Trophoblast cell (in vitro differentiated cells and primary cell): ENCODE measurements around the gene MSANTD3.

Experiments
- DNase-seq, 2 donors: peaks; one replicate each; pipeline ENCODE4 v3.0.0-alpha.2; 2016
- H2AFZ ChIP-seq: 2 replicates; pipeline ENCODE4 v1.6.1; 2013; ENCODE audit warnings: low read length, moderate library complexity, mild to moderate bottlenecking; ENCODE audit not compliant: insufficient read depth, poor library complexity
- H2AK5ac ChIP-seq: 2 replicates; pipeline ENCODE4 v1.6.1; 2013; ENCODE audit warnings: mild to moderate bottlenecking, low read length
- H2BK120ac ChIP-seq: 2 replicates; pipeline ENCODE4 v1.6.1; 2013; ENCODE audit warnings: low read length, mild to moderate bottlenecking, moderate library complexity; ENCODE audit not compliant: insufficient read depth, poor library complexity
- H2BK12ac ChIP-seq: 2 replicates; pipeline ENCODE4 v1.6.1; 2013; ENCODE audit warnings: mild to moderate bottlenecking, low read length, moderate library complexity
- H2BK5ac ChIP-seq: 2 replicates; pipeline ENCODE4 v1.6.1; 2013; ENCODE audit warnings: low read length, low read depth, moderate library complexity, mild to moderate bottlenecking; ENCODE audit not compliant: poor library complexity
- H3K14ac ChIP-seq: 2 replicates; pipeline ENCODE4 v1.6.1; 2013; ENCODE audit warnings: mild to moderate bottlenecking, low read length
- H3K18ac ChIP-seq: 2 replicates; pipeline ENCODE4 v1.6.1; 2013; ENCODE audit warnings: mild to moderate bottlenecking, low read length
- H3K23ac ChIP-seq: 2 replicates; pipeline ENCODE4 v1.6.1; 2013; ENCODE audit warnings: low read length
- H3K27ac ChIP-seq: 2 replicates; pipeline ENCODE4 v1.5.1; 2013; ENCODE audit warnings: low read depth, mild to moderate bottlenecking, inconsistent platforms, low read length, moderate library complexity
- H3K27me3 ChIP-seq: 2 replicates; pipeline ENCODE4 v1.6.1; 2013; ENCODE audit warnings: inconsistent platforms, mild to moderate bottlenecking, low read length, moderate library complexity; ENCODE audit not compliant: insufficient read depth
- H3K36me3 ChIP-seq, 2 experiments: 1 replicate in 1 of 2; 2 replicates in 1 of 2; pipeline ENCODE4 v1.6.1; 2013; ENCODE audit warnings: low read length in 2 of 2, mild to moderate bottlenecking in 2 of 2, moderate library complexity in 1 of 2; ENCODE audit not compliant: insufficient read depth in 2 of 2, control insufficient read depth in 1 of 2
- H3K4ac ChIP-seq: 2 replicates; pipeline ENCODE4 v1.6.1; 2013; ENCODE audit warnings: low read depth, mild to moderate bottlenecking, low read length, moderate library complexity
- H3K4me1 ChIP-seq, 2 experiments: 1 replicate in 1 of 2; 2 replicates in 1 of 2; pipeline ENCODE4 v1.6.1; 2013; ENCODE audit warnings: low read length in 2 of 2, mild to moderate bottlenecking in 2 of 2, moderate library complexity in 1 of 2; ENCODE audit not compliant: insufficient read depth in 2 of 2, control insufficient read depth in 1 of 2
- H3K4me2 ChIP-seq: 2 replicates; pipeline ENCODE4 v1.6.1; 2013; ENCODE audit warnings: inconsistent platforms, mild to moderate bottlenecking, low read length, moderate library complexity
- H3K4me3 ChIP-seq: 2 replicates; pipeline ENCODE4 v1.5.1; 2013; ENCODE audit warnings: mild to moderate bottlenecking, low read depth, low read length, inconsistent platforms
- H3K79me1 ChIP-seq: one replicate; pipeline ENCODE4 v1.6.1; 2013; ENCODE audit warnings: low read length
- H3K79me2 ChIP-seq: 2 replicates; pipeline ENCODE4 v1.6.1; 2013; ENCODE audit warnings: low read length, mild to moderate bottlenecking; ENCODE audit not compliant: control insufficient read depth, insufficient read depth, poor library complexity
- H3K9ac ChIP-seq: 2 replicates; pipeline ENCODE4 v1.6.1; 2013; ENCODE audit warnings: mild to moderate bottlenecking, low read length
- H3K9me3 ChIP-seq: 2 replicates; pipeline ENCODE4 v1.6.1; 2013; ENCODE audit warnings: low read depth, mild to moderate bottlenecking, control low read depth, inconsistent platforms, low read length; ENCODE audit not compliant: insufficient read depth
- H4K12ac ChIP-seq: 2 replicates; pipeline ENCODE4 v1.6.1; 2013; ENCODE audit warnings: low read depth, mild to moderate bottlenecking, low read length, moderate library complexity
- H4K8ac ChIP-seq: 2 replicates; pipeline ENCODE4 v1.6.1; 2013; ENCODE audit warnings: low read depth, mild to moderate bottlenecking, low read length, moderate library complexity
- H4K91ac ChIP-seq: one replicate; pipeline ENCODE4 v1.6.1; 2013; ENCODE audit warnings: low read depth, mild to moderate bottlenecking, low read length, moderate library complexity
- whole genome bisulfite sequencing: extraction: QIAGEN DNeasy Blood & Tissue Kit; methylation state at CpG from one replicate; pipeline ENCODE4 v1.1.7; 2013; ENCODE audit warnings: missing lambda C conversion rate; ENCODE audit not compliant: insufficient read length, insufficient coverage; ENCODE audit errors: extremely low coverage; 5-methylcytosine and 5-hydroxymethylcytosine counted together

The MSANTD3 gene

DNA sequence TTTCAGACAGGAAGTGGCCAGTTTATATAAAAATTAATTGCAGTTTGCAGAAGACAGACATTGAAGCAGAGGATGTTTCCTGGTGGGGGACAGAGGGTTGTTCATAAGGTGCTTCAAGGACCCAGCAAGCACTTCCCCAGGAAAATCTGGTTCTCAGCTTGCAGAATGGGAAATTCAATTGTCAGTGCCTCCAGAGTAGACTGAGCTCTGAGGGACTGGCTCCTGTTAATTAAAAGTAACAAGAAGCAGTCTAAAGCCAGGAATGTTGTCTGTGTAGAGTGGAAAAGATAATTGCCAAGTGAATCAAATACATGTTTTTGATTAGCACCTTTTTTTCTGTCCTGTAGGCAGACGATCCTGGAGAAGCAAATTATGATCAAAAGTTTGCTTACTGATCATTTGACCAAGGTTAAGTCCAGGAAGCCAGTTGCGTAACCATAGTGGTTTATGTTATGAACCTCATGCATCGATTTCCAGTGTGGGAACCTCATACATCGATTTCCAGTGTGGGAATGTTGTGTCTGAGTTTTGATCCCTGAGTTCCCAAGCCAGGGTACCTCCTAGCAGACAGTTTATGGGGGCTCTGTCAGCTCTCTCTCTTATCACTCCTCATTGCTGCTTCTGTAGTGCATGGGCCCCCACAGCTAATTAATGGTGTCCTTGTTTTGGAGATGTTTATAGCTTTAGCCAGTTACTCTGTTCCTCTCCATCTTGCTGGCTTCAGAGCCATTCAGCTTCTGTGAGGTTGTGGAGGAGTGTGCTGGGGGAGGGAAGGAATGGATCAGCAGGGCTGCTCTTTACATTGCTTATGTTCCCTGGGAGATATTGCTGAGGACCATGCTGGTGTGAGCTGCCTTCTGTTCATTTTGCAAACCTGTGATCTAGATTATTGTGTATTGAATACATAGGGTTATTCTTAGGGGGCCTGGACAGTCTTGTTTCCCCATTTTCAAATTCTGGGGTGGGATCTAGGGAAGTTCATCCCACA, 17.1 kb downstream of the MSANTD3 start:
- H2BK5ac ChIP-seq = no peak overlapping the region
- no peak overlapping the region for H3K14ac ChIP-seq
- no peak overlapping the region for H3K23ac ChIP-seq
- H3K4me2 ChIP-seq = no peak overlapping the region
- no peaks in the 10 kb centered on the region for H3K79me2 ChIP-seq
- no peak overlapping the region for H3K9ac ChIP-seq
- no peak overlapping the region for H2BK12ac ChIP-seq
- no peaks in the 10 kb centered on the region for H3K9me3 ChIP-seq
- peaks cover 6% of the 10 kb centered on the region for H3K79me1 ChIP-seq
- no CpG with 5 or more reads among the region's 4 CpGs for WGBS
- peaks cover 5 to 8% of the 10 kb centered on the region in 2 experiments for H3K4me1 ChIP-seq
- peaks cover 15 to 19% of the 10 kb centered on the region in 2 experiments for H3K36me3 ChIP-seq
- H4K8ac ChIP-seq = no peak overlapping the region
- no peak overlapping the region for H3K4me3 ChIP-seq
- no peak overlapping the region for H3K18ac ChIP-seq
- H4K12ac ChIP-seq = no peak overlapping the region
- no peak overlapping the region for H2BK120ac ChIP-seq
- H2AFZ ChIP-seq = no peak overlapping the region
- DNase-seq = no peak
- no peak overlapping the region for H2AK5ac ChIP-seq
- H3K27ac ChIP-seq = no peak overlapping the region
- no peaks in the 10 kb centered on the region for H3K27me3 ChIP-seq
- no peak overlapping the region for H4K91ac ChIP-seq
- peak overlapping the region; percentile 64 for H3K4ac ChIP-seq

DNA sequence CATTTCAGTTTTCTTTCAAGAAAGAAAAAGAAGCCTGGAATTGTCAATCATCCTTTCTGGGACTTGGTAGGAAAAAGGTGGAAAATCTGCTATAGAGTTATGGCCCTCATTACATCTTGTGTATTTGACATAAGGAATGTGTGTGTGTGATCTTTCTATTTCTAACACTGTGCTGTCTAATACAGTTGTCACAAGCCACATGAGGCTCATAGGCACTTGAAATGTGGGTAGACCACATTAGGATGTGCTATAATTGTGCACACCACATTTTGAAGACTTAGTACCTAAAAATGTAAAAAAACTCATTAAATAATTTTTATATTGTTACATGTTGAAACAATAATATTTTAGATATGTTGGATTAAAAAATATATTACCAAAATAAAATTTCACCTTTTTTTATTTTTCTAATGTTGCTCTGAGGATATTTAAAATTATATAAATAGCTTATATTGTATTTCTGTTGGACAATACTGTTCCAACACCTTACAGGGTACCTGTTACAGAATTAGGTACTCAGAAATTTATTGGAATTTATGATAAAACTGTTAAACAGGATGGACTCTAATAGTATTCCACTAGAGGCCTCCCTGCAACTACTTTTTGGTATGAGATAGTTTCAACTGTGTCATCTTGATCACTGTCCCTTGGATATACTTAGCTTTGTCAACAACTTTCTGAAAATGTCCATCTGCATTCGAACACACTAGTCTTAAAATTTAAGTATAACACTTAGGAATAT, 18.4 kb downstream of the MSANTD3 start:
- no peak overlapping the region for H3K4me3 ChIP-seq
- H3K4me2 ChIP-seq = no peak overlapping the region
- no peaks in the 10 kb centered on the region for H3K79me2 ChIP-seq
- peaks cover 2 to 4% of the 10 kb centered on the region in 2 experiments for H3K4me1 ChIP-seq
- no peak overlapping the region for H3K14ac ChIP-seq
- H3K4ac ChIP-seq = no peak overlapping the region
- no peak overlapping the region for H2AK5ac ChIP-seq
- H3K9ac ChIP-seq = no peak overlapping the region
- H2BK120ac ChIP-seq = no peak overlapping the region
- H3K23ac ChIP-seq = no peak overlapping the region
- H3K36me3 ChIP-seq = peaks cover 15 to 22% of the 10 kb centered on the region in 2 experiments
- H3K79me1 ChIP-seq = peaks cover 6% of the 10 kb centered on the region
- WGBS = no CpG with 5 or more reads among the region's 1 CpG
- H4K12ac ChIP-seq = no peak overlapping the region
- no peak overlapping the region for H3K27ac ChIP-seq
- no peak overlapping the region for H2BK5ac ChIP-seq
- no peaks in the 10 kb centered on the region for H3K9me3 ChIP-seq
- no peak for DNase-seq
- no peak overlapping the region for H2AFZ ChIP-seq
- no peaks in the 10 kb centered on the region for H3K27me3 ChIP-seq
- no peak overlapping the region for H4K8ac ChIP-seq
- no peak overlapping the region for H4K91ac ChIP-seq
- H3K18ac ChIP-seq = no peak overlapping the region
- H2BK12ac ChIP-seq = no peak overlapping the region

DNA sequence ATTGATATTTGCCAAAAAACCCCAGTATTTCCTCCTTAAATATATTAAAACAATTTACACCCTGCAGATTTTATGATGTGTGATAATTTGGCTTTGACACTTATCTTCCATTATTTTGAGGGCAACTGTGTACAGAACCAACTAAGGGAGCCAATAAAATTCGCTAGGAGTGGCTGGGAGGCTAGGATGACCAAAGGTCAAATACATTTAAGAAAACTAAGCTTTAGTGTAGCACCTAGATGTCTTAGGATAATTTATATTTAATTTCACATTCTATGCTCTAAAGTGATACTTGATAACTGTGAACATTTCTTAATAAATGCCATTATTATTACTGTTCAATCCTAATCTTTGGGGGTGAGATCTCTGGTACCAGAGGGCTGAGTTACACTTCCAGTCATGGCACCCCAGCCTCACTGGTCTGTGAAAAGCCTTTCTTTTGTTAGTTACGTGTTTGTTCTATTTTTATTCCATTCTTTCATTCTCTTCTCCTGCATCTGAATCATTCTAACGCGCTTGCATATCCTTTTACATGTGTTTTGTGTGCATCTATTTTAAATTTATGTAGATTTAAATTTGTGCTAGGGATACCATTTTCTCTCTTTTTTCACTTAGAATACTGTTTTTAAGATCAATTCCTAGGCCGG, 19.1 kb downstream of the MSANTD3 start:
- Histone ChIP-seq H3K14ac (no peak overlapping the region), H3K79me1 (peaks cover 3% of the 10 kb centered on the region), H3K9me3 (no peaks in the 10 kb centered on the region), H4K91ac (no peak overlapping the region), H3K18ac (no peak overlapping the region), H2AK5ac (no peak overlapping the region), H2BK120ac (no peak overlapping the region), H2AFZ (no peak overlapping the region), H3K4me2 (no peak overlapping the region), H3K4me3 (no peak overlapping the region), H2BK12ac (no peak overlapping the region), H3K23ac (no peak overlapping the region), H4K12ac (no peak overlapping the region), H3K79me2 (no peaks in the 10 kb centered on the region), H2BK5ac (no peak overlapping the region), H4K8ac (no peak overlapping the region), H3K4ac (no peak overlapping the region), H3K27me3 (no peaks in the 10 kb centered on the region), H3K27ac (no peak overlapping the region), H3K9ac (no peak overlapping the region), H3K36me3 (peaks cover 14 to 26% of the 10 kb centered on the region in 2 experiments), H3K4me1 (peaks cover 2 to 4% of the 10 kb centered on the region in 2 experiments)
- no CpG with 5 or more reads among the region's 5 CpGs for WGBS
- DNase-seq = no peak

DNA sequence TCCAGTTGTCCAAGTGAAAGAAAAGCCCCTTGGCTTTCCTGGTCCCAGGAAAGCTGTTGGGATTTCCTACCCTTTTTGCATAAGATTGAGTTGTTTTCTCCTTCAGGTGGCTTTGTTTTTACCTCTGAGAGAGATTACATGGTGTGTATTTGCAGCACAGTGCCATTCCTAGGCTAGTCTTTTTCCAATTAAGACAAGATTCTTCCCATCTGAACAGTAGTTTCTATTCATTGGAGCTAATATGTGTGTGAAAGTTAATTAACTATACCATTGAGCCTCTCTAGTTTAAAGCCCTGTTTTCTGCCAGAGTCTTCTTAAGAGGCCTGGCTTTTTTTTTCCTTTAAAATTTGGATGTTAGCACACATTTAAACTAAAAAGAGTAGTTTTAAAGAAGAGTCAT, 20.1 kb downstream of the MSANTD3 start:
- peaks cover 13 to 30% of the 10 kb centered on the region in 2 experiments for H3K36me3 ChIP-seq
- no peak overlapping the region for H4K12ac ChIP-seq
- no peak overlapping the region for H2AFZ ChIP-seq
- H3K4me1 ChIP-seq = peaks cover 2% of the 10 kb centered on the region in 2 experiments
- no peak overlapping the region for H2AK5ac ChIP-seq
- no peak overlapping the region for H3K9ac ChIP-seq
- H2BK120ac ChIP-seq = no peak overlapping the region
- no peak overlapping the region for H3K23ac ChIP-seq
- H3K79me2 ChIP-seq = no peaks in the 10 kb centered on the region
- no peaks in the 10 kb centered on the region for H3K27me3 ChIP-seq
- no peak overlapping the region for H3K4ac ChIP-seq
- no peak overlapping the region for H2BK12ac ChIP-seq
- no peak overlapping the region for H3K4me3 ChIP-seq
- no peaks in the 10 kb centered on the region for H3K9me3 ChIP-seq
- H3K4me2 ChIP-seq = no peak overlapping the region
- no peak overlapping the region for H2BK5ac ChIP-seq
- no peak overlapping the region for H4K91ac ChIP-seq
- H3K18ac ChIP-seq = no peak overlapping the region
- H4K8ac ChIP-seq = no peak overlapping the region
- peaks cover under 1% of the 10 kb centered on the region for H3K79me1 ChIP-seq
- H3K14ac ChIP-seq = no peak overlapping the region
- no peak overlapping the region for H3K27ac ChIP-seq
- DNase-seq = no peak
